Left renal cortex interstitium (tissue), 4 donors: Measurements from ENCODE around the gene S100A1. TPM values are rescaled to one million over a fixed set of nuclear protein-coding genes. Genes with fewer than 3 reads are reported as not detected.

Experiments
- DNase-seq, 4 donors: peaks; one replicate each; pipeline ENCODE4 v3.0.0-alpha.2; 2013; ENCODE audit warnings: low read depth in 4 of 4, low spot score in 2 of 4, missing footprints in 1 of 4
- polyA plus RNA-seq, 4 donors: library from polyadenylated mRNA; unstranded; fragments of 120-200 nt; gene quantifications; one replicate each; pipeline ENCODE4 v1.2.1, GENCODE V29; 2013; ENCODE audit not compliant: insufficient read length in 4 of 4

The S100A1 gene
- polyA plus RNA-seq, 4 donors = 20.3 to 36.3 (median 23.9) TPM

DNA sequence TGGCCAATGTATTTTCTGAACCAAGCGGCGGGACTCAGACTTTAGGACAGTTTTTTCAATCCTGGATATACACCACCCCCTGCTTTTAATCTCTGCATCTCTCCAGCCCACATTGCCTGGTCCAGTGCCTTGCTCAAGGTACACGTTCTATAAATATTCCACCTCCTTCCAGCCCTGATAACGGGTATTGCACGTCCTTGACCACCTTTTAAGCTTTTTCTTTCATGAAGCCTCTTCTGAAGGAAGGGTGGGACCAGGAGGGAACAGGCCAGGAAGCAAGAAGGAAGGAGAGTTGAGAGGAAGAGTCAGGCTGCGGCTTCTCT, 18.7 kb upstream of the S100A1 start:
- no peak for DNase-seq

DNA sequence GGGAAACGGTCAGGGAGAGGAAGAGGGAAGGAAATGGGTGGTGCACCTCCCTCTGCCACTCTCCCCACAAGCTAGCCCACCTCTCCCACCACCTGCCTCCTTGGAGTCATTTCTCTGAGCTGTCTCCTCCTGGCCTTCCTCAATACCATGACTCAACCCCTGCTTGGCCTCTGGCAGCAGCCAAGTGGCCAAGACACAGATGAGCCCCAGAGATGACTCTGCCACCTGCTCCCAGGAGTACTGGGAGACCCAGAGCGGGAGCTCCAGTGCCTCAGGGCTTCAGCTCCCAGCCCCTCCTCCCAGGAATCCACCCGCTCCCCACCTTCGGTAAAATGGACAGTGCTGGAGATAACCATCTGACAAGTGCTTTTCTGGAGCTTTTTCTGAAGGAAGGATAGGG, 17.9 kb upstream of the S100A1 start:
- no peak for DNase-seq

DNA sequence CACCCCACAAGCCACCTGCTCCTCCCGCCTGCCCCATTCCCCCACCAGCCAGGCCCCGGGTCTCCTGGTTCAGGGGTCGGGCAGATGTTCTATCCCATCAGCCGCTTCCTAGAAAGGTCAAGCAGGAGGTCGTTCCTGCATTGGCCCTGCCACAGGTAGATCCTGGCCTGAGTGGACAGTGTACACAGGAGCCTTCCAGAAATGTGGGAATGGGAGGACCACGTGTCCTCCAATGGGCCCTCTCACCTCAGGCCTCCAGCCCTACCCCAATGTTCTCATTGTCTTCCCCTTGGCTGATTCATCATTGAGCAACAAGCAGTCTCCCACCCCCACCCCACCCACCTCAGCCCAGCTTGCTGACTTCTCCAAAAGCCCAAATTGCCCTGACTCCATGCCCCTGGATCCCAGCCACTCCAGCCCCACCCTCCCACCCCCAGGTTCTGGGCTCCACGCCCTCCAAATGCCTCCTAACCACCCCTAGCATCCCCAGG, 17.4 kb upstream of the S100A1 start:
- no peak for DNase-seq

DNA sequence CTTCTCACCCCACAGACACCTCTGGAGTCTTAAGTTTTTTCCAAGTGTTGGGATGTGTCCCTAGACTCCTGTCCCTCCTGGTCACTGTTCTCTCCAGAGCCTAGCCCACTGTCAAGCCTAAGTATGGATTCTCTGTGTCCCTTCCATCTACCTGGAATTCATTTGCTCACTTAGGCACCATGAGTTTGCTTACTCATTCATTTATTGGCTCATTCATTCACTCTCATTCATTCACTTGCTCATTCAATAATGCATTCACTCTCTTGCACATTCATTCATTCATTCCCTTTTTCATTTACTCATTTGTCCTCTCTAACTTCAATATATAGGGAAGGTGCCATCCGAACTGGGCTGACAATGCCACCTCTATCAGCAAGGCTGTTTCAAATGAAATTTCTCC, 16.9 kb upstream of the S100A1 start:
- DNase-seq = no peak

DNA sequence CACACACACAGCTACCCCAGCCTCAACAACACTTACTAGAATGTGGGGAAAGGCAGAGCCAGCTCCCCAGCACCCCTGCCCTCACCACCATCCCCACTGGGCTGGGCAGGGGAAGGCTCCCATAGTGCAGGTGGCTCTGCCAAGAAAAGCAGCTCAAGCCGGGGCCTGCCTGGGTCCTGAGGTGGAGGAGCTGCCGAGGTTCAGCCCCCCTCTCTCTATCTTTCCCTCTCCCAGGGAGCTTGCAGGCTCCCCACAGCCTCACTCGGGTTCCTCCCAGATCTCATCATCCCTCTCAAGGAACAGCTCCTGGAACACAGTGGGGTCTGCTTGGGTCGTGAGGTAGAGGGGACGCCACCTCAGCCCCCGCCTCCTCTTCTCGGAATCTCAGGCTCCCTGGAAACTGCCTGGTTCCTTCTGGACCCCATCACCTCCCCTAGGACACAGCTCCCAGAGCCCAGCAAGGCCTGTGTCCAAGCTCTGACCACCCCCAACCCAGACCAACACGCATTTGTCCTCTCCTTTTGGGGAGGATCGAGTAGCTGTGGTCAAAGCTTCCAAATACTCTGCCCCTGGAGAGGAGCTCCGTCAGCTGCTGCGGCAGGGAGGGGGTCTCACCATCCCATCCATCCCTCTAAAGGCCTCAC, 16.0 kb upstream of the S100A1 start:
- DNase-seq = no peak

DNA sequence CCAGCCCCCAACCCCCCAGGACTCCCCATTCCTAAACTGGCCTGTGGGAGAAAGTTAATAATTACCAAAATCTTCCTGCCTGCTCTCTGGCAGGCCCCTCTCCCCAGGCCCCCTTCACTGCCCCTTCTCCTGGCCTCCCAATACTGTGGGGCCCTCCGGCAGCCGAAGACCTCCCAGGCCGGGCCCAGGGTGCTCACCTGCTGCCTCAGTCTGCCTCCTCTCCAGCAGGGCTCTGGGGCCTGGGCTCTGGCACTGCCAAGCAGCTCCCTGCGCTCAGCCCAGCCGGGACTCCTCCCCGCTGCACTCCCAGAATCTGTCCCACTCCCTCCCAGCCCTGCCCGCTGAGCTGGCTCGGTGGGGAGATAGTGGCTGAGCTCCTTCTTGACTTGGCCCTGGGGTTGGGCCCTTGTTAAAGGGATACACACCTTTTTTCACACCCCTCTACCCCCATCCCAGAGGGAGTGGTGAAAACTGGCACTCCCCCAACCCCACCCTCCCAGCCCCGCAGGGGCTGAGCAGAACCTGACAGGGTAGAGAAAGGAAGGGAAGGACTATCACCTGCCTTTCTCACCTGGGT, 15.4 kb upstream of the S100A1 start, which contains the start of gene S100A16:
Gene S100A16, minus strand, starts transcription at position 383 of the 577 bp plus-strand sequence. CDS start 4,986 bp downstream, outside the sequence.
- DNase-seq = no peak

DNA sequence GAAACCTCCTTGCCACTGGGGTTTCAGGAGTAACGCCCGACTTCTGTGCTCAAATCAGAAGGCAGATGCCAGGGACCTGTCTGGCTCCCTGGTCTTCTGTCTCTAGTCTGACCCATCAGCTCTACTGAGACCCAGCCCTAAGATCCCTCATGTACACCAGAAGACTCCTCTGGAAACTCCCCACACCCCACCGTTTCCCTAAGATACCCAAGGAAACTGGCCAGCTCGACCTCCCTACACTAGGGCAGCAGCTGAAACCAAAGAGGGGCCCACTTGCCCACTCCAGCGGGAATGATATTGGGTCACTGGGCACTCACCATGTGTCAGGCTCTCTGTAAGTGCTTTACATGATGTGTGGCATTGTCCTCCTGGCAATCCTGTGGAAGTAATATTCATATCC, 14.8 kb upstream of the S100A1 start:
- no peak for DNase-seq

DNA sequence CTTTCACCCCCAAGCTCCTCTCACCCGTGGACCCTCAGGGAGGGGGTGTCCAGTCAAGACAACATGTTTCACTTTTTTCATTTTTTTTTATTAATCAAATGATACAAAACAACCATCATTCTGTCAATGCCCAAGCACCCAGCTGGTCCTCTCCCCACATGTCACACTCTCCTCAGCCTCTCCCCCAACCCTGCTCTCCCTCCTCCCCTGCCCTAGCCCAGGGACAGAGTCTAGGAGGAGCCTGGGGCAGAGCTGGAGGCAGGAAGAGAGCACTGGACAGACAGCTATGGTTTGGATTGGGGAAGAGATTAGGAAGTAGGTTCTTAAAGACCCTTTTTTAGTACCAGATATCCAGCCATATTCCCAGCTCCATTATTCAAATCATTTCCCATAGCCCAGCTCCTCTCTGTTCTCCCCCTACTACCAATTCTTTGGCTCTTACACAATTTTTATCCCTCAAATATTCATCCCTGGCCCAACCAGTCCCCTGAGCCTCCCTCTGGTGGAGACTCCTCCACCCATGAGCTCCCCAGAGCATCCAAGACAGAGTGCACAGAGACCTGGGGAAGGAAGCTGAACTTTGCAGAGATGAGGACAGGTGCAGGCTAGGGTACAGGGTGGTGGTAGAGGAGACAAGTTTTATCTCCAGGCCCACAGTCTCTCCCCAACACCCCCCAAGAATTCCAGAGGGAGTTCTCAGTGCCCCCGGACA, 13.9 kb upstream of the S100A1 start:
- no peak for DNase-seq

DNA sequence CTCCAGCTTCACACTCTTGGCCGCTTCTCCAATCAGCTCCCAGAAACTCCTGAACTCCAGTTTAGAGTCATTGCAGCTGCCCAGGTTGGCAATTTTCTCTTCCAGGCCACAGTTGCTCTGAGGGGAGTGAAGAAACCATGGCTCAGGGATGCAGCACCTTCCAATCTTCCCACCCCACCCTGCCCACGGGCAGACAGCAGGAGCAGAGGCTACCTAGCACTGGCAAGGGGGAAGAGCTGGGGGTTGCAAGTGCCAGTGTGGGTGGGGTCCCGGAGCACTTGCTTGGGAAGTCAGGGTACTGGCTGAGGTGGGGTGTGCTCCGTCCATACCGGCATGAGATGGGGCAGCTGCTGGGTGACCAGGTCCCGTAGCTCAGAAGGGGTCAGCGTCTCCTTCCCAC, 13.3 kb upstream of the S100A1 start:
- no peak for DNase-seq

DNA sequence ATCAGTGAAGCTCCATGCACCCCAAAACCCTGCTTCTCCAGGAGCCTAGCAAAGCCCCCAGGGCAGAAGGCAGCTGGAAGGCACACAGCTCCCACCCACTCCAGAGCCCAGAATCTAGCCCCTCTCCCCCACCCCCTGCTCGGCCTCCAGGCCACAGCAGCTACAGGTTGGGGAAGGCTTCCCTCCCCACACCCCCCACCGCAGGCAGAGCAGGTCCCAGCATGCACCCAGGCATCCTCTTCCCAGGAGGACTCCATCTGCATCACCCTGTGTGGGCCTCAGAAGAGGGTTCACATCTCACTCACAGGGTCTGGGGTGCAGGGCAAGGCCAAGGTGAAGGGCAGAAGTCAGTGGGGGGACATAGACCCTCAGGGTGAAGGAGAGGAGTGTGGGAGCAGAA, 12.8 kb upstream of the S100A1 start:
- DNase-seq = no peak

DNA sequence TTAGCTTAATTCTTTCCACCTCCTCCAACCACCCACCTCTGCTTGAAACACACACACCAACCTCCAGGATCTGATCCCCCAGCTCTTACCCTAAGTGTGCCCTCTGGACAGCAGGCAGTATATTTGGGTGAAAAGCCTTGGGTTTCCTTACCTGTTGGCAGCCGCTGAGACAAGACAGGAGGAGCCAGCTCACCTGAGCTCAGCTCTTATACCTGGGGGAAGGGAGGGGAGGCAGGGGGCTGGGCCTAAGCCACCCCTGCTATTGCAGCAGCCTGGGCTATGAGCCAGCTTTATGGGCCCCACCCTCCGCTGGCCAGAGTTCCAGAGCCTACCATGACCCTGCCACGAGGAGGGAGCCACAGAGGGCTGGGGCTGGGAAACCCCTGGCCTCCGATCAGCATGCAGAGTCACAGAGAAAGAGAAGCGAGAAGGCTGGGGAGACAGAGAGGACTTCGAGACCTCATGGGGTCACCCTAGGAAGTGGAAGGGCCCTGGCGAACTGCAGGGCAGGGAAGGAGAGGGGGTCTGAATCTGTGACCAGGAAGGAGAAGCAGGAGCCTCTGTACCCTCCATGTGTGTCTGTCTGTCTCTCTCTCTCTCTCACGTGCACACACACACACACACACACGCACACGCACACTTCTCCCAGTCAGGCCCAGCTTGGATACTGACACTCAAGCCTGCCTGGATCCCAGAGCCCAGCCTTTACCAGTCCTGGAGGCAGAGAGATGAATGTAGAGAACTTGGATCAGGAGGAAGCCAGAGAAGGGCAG, 11.9 kb upstream of the S100A1 start, which contains the start of gene S100A14:
Gene S100A14, minus strand, starts transcription at position 182 of the 773 bp plus-strand sequence. CDS start 467 bp downstream, outside the sequence.
- no peak for DNase-seq

DNA sequence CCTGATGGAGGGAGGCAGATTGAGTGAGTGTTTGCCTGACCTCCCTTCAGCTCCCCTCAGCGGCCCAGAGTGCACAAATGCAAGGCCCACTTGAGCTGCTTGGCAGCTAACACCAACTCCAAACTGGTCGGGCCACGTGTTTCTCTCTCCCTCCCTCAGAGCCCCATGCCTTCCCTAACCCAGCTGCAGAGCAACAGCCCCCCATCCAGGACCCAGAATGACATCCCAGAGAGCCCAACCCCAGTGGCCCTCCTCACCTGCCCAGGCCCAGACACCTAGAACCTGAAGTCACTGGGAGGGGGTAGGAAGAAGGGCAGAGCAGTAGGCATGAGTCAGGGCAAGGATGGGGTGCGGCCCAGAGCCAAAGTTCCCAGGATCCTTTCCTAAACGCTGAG, 11.3 kb upstream of the S100A1 start:
- DNase-seq = no peak

DNA sequence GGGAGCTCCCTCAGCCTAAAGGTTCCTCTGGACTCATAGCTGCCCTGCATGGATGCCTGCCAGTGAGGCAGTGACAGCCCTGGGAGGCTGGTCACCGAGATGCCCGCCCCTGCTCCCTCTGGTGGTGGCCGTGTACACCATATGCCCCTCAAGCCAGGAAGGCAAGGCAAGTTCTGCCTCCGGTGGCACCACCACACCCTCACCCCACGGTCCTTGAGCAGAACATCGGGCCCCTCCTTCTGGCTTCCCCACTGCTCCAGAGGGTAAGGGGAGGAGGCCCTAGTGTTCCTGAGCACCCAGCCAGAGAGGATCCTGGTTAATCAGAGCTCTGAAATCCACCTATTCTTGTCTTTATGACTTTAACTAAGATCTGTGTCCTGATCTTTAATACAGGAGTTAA, 10.6 kb upstream of the S100A1 start:
- no peak for DNase-seq

DNA sequence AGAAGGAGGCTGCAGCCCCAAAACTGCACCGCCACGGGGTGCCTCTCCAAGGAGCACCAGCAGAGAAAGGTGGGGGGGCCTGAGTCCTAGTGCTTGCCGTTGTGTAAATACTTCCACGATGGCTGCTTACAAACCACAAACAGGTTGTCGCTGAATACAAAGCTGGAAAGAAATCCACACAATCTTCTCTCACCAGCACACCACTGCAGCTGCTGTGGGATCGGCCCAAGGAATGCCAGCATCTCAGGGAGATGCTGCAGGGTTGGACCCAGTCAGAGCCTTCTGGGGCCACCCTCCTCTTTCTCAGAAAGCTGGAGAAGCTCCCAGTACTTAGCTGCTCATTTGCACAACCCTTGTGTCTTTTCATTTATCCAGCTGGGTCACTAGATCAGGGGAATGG, 9.1 kb upstream of the S100A1 start:
- DNase-seq = no peak

DNA sequence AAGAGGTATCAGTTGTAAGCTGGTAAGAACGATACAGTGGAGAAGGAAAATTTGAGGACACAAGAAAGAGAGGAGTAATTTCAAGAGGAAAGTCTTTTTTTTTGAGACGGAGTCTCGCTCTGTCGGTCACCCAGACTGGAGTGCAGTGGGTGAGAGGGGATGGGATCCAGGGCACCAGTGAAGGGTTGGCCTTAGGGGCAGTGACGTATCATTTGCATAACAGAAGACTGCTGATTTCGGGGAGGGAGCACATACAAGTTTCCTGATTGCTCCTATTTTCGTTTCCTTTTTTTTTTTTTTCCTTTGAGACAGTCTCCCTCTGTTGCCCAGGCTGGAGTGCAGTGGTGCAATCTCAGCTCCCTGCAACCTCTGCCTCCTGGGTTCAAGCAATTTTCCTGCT, 5.1 kb upstream of the S100A1 start:
- DNase-seq = no peak

DNA sequence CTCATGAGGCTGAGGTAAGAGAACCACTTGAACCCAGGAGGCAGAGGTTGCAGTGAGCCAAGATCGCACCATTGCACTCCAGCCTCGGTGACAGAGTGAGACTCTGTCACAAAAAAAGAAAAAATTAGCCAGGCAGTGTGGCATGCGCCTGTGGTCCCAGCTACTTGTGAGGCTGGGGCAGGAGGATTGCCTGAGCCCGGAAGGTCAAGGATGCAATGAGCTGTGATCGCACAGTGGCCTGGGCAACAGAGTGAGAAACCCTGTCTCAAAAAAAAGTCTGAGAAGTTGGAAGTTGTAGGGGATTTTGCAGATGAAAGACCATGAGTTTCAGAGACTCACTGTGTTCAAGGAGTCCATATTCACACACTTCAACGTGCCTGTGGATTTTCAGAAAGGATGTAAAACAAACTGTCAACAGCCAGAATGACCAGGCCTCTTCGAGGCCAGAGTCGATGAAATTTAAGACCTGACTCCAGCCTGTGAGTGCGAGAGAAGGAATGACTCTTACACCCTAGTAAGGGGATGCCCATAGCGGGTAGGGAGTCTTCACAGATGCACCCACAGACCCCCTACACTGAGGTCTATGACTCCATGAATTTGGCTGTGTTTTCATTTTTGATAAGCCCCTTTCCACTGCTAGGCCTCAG, 3.1 kb upstream of the S100A1 start:
- DNase-seq = no peak

DNA sequence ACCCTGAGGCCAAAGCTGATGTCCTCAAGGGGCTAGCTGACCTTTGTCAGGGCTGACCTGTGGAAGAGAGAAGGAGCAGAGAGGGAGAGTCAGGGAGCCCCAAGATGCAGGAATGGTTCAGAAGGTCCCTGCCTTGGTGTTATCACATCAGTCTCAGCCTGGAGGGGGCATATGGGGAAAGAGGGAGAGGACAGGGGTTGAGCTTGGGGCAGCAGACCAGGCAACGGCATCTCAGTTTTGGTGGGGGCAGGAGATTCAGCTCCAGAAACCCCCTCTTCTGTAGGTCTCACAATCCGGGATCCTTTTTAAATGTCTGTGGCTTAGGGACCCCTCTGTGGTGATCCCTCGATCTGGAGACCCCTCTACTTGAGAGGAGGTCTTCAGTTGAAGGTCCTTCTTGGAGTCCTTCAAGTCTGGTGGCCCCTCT, 1.7 kb upstream of the S100A1 start:
- no peak for DNase-seq

DNA sequence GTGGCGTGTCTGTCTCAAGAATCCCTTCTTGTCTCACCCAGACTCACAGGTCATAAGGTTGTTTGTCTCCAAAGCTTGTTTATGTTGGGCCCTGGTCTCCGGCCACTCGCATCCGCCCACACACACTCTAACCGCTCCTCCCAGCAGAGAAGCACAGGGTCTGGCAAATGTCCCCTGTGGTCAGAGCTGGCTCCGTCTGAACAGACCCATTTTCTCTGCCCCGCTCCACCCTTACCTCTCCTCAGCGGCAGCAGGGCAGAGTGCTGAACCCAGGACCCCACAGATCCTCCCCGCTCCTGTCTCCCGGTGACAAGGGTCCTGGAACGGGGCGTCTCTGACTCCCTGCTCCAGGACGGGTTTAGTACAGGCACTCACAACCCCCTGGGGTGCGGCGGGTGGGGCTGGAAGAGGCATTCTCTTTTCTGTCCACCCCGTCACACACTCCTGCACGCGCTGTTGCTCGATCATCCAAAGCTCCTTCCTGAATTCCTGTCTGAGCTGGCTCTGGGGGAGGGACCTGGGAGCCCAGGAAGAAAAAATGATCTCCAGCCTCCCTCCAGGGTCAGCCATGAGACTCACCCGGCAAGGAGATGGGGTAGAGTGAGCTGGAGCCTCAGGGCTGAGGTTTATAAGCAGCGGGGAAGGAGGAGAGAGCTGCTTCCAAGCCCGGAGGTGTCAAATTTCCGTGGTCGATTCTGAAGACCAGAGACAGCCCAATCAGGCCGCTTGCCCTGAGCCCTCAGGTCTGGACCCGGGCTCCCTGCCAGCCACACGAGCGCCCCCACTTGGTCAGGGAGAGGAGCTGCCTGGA, 1.1 kb upstream of the S100A1 start, which contains the start of gene S100A13:
Gene S100A13, minus strand, starts transcription at position 602 of the 811 bp plus-strand sequence. CDS start 1,033 bp downstream, outside the sequence.
- DNase-seq = peak in 2 of 4 donors; percentile 74 to 83

DNA sequence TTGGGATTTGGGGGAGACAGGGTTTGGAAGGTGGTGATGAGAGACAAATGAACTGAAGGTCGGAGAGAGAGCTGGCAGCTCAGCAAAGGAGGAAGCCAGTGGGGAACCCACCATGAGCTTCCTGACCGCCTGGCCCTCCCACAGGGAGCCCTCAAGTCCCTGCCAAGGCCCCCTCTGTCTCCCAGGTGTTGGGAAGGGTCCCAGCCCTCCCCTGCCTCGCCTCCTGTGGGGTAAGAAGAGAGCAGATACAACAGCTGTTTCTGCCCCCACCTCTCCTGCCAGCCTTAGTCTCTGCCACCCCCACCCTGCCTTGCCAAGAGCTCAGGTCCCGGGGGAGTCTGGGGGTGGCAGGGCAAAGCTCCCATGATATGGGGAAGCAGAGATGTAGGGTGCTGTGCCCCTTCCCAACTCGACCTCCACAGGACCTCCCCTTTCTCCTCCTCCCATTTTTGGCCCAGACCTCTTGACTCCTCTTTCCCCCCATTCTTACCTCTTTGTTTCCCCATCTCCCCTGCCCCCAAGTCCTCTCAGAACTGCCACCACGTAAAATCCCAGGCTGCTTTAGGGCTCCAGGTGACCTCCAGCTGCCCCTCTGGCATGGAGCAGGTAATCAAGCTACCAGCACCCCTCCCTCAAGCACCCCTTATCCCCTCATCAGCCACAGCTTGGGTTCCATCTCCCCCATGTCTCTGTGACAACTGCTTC, 556 bp downstream of the S100A1 start:
- no peak for DNase-seq
